Glutamatergic neuron (in vitro differentiated cells): ENCODE results near the gene OR1J1. TPM values are rescaled to one million over a fixed set of nuclear protein-coding genes. Genes with fewer than 3 reads are reported as not detected.

Experiments used
- total RNA-seq: library from RNA; stranded (reverse); fragmentation: NEBNext Ultra II Directional; extraction: Animal tissue kit (Norgen Biotek cat#: 25700); gene quantifications from one replicate; pipeline ENCODE4 v1.2.1, GENCODE V29; 2021; ENCODE audit not compliant: unreplicated experiment

The OR1J1 gene
- total RNA-seq, 1 donor from 2014 or later, result not detected

Other genes with a start within 250 kb of the OR1J1 start
- 2.8 TPM for gene LHX6, start 249.0 kb downstream of the OR1J1 start, total RNA-seq
- gene RBM18, start 213.1 kb downstream of the OR1J1 start, total RNA-seq, result 27.3 TPM
- gene MRRF, start 213.0 kb downstream of the OR1J1 start, total RNA-seq, result 16.9 TPM
- 0.39 TPM for gene PTGS1, start 106.9 kb downstream of the OR1J1 start, total RNA-seq
- not detected for gene OR1J2, start 32.9 kb upstream of the OR1J1 start, total RNA-seq
- gene OR1J4, start 41.2 kb upstream of the OR1J1 start, total RNA-seq, result not detected
- gene OR1N1, start 49.4 kb upstream of the OR1J1 start, total RNA-seq, result not detected
- not detected for gene OR1N2, start 75.2 kb upstream of the OR1J1 start, total RNA-seq
- gene OR1L8, start 105.5 kb upstream of the OR1J1 start, total RNA-seq, result not detected
- gene OR1Q1, start 136.8 kb upstream of the OR1J1 start, total RNA-seq, result not detected
- gene OR1B1, start 179.7 kb upstream of the OR1J1 start, total RNA-seq, result not detected
- not detected for gene OR1L1, start 183.8 kb upstream of the OR1J1 start, total RNA-seq
- gene OR1L3, start 197.2 kb upstream of the OR1J1 start, total RNA-seq, result not detected
- not detected for gene OR1L4, start 246.1 kb upstream of the OR1J1 start, total RNA-seq